Caco-2 (cell line): ENCODE results near the gene GRP. TPM values are rescaled to one million over a fixed set of nuclear protein-coding genes. Genes with fewer than 3 reads are reported as not detected.

ENCODE experiments used
- BruUV-seq: library from RNA; stranded (reverse); fragments of 400-500 nt; replicated peaks from 2 replicates; lab custom pipeline; 2021; lab: Mats Ljungman, UMichigan
- CTCF ChIA-PET: fragments of 300-600 bp; sonication (Branson Sonifier 250); formaldehyde crosslinking; loops from one replicate; lab custom pipeline; 2022; ENCODE audit warnings: antibody characterized with exemption; lab: Charles Lee
- POLR2A ChIA-PET: fragments of 300-600 bp; sonication (Branson Sonifier 250); formaldehyde crosslinking; loops from one replicate; lab custom pipeline; 2022; ENCODE audit warnings: antibody characterized with exemption; lab: Charles Lee
- DNase-seq, 2 experiments: peaks; one replicate each; pipeline versions ENCODE4 v3.0.0 to v3.0.0-alpha.2; 2020 to 2022
- H3K27me3 ChIP-seq: replicated peaks from 2 replicates; pipeline ENCODE4 v1.6.0; 2011; ENCODE audit warnings: low read length; ENCODE audit not compliant: control insufficient read depth, insufficient read depth
- H3K36me3 ChIP-seq: 2 replicates; pipeline ENCODE4 v1.5.1; 2011; ENCODE audit warnings: low read length; ENCODE audit not compliant: control insufficient read depth, insufficient read depth
- H3K4me1 ChIP-seq: fragments of 250-450 bp; sonication (Bioruptor Pico); 2 replicates; pipeline ENCODE4 v1.5.1; 2020; ENCODE audit warnings: mild to moderate bottlenecking
- H3K4me3 ChIP-seq: 2 replicates; pipeline ENCODE4 v1.5.1; 2011; ENCODE audit warnings: low read depth, mild to moderate bottlenecking, control low read depth, low read length
- H3K9me3 ChIP-seq: fragments of 250-450 bp; sonication (Bioruptor Pico); 2 replicates; pipeline ENCODE4 v1.5.1; 2020; ENCODE audit warnings: mild to moderate bottlenecking, moderate library complexity
- H3K27ac Mint-ChIP-seq: one replicate; pipeline ENCODE4 v1.8.0; 2022; ENCODE audit warnings: mixed read lengths; ENCODE audit not compliant: unreplicated experiment
- H3K27me3 Mint-ChIP-seq: one replicate; pipeline ENCODE4 v1.8.0; 2022; ENCODE audit warnings: mixed read lengths; ENCODE audit not compliant: insufficient read depth, unreplicated experiment
- H3K36me3 Mint-ChIP-seq: one replicate; pipeline ENCODE4 v1.8.0; 2022; ENCODE audit warnings: mild to moderate bottlenecking, mixed read lengths; ENCODE audit not compliant: insufficient read depth, unreplicated experiment
- H3K4me1 Mint-ChIP-seq: one replicate; pipeline ENCODE4 v1.8.0; 2022; ENCODE audit warnings: low read depth, mixed read lengths; ENCODE audit not compliant: unreplicated experiment
- H3K4me3 Mint-ChIP-seq: one replicate; pipeline ENCODE4 v1.8.0; 2022; ENCODE audit warnings: mild to moderate bottlenecking, moderate library complexity, mixed read lengths; ENCODE audit not compliant: unreplicated experiment
- H3K9me3 Mint-ChIP-seq: one replicate; pipeline ENCODE4 v1.8.0; 2022; ENCODE audit warnings: mixed read lengths; ENCODE audit not compliant: unreplicated experiment
- intact Hi-C: fragments of 100-400 bp; cut with micrococcal nuclease; formaldehyde crosslinking; loops from one replicate; pipeline ENCODE4 v1.10.0; 2022; ENCODE audit not compliant: unreplicated experiment
- total RNA-seq: library from RNA; stranded (reverse); gene quantifications from 2 replicates; pipeline ENCODE4 v1.2.3, GENCODE V29; 2022
- TF ChIP-seq, protein P1 (sequence below), 2 experiments: fragments of 200-600 bp in 1 of 2; IDR thresholded peaks; 1 replicate in 1 of 2; 2 replicates in 1 of 2; pipeline versions ENCODE4 v1.5.1 to v1.8.0; 2011 to 2022; ENCODE audit warnings: antibody characterized with exemption in 1 of 2, control low read depth in 1 of 2, inconsistent platforms in 1 of 2, low read depth in 1 of 2, low read length in 1 of 2, mild to moderate bottlenecking in 1 of 2, moderate library complexity in 1 of 2; ENCODE audit not compliant: insufficient read depth in 1 of 2, severe bottlenecking in 1 of 2, unreplicated experiment in 1 of 2

The GRP gene
- total RNA-seq, 1 experiment from 2014 or later, result not detected

DNA sequence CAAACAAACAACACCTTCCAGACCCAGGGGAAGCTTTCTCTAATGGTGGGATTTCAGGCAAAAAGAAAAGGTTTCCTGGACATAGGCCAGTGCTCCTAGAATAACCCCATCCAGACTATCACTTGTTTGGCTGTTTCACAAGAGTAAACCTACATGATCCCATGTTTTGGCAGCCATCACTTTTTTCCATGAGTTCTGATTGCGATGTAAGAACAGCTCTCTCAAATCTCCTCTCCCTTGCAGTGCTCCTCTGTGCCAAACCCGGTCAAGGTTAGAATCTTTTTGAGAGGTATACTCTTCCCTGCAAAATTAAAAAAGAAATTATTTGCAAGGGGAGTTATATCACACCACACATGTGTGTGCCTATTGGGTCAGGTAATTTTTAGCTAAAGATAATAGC lies 11.9 kb downstream of the GRP start:
- Mint-ChIP-seq H3K27me3 (peaks cover 6% of the 10 kb centered on the region), H3K27ac (no peak overlapping the region), H3K36me3 (no peaks in the 10 kb centered on the region), H3K4me1 (no peaks in the 10 kb centered on the region), H3K4me3 (no peak overlapping the region), H3K9me3 (no peaks in the 10 kb centered on the region)
- H3K36me3 ChIP-seq, result no peaks in the 10 kb centered on the region
- POLR2A ChIA-PET, result no interaction called here
- no TSS peak for BruUV-seq
- H3K9me3 ChIP-seq, result no peaks in the 10 kb centered on the region
- no peak overlapping the region for H3K4me3 ChIP-seq
- TF ChIP-seq, protein P1, sequence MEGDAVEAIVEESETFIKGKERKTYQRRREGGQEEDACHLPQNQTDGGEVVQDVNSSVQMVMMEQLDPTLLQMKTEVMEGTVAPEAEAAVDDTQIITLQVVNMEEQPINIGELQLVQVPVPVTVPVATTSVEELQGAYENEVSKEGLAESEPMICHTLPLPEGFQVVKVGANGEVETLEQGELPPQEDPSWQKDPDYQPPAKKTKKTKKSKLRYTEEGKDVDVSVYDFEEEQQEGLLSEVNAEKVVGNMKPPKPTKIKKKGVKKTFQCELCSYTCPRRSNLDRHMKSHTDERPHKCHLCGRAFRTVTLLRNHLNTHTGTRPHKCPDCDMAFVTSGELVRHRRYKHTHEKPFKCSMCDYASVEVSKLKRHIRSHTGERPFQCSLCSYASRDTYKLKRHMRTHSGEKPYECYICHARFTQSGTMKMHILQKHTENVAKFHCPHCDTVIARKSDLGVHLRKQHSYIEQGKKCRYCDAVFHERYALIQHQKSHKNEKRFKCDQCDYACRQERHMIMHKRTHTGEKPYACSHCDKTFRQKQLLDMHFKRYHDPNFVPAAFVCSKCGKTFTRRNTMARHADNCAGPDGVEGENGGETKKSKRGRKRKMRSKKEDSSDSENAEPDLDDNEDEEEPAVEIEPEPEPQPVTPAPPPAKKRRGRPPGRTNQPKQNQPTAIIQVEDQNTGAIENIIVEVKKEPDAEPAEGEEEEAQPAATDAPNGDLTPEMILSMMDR (IDR thresholded peaks at IDR 0.05; ENCODE audit: insufficient read depth in 1 of 2, low read depth in 1 of 2, low read length in 1 of 2, severe bottlenecking in 1 of 2, unreplicated experiment in 1 of 2), result no peak
- intact Hi-C loops, result no loop called here
- H3K4me1 ChIP-seq, result no peaks in the 10 kb centered on the region
- CTCF ChIA-PET, result no interaction called here
- no peaks in the 10 kb centered on the region for H3K27me3 ChIP-seq
- no peak for DNase-seq

- DNase-seq, result no peak
- intact Hi-C loops, result no loop called here
- Mint-ChIP-seq H3K36me3 (no peaks in the 10 kb centered on the region), H3K4me1 (no peaks in the 10 kb centered on the region), H3K9me3 (no peaks in the 10 kb centered on the region), H3K27ac (no peak overlapping the region), H3K4me3 (no peak overlapping the region), H3K27me3 (peaks cover 4% of the 10 kb centered on the region)
- ChIA-PET POLR2A (no interaction called here), CTCF (no interaction called here)
- Histone ChIP-seq H3K9me3 (no peaks in the 10 kb centered on the region), H3K27me3 (no peaks in the 10 kb centered on the region), H3K4me3 (no peak overlapping the region), H3K4me1 (no peaks in the 10 kb centered on the region), H3K36me3 (no peaks in the 10 kb centered on the region)
- no TSS peak for BruUV-seq
- TF ChIP-seq, protein P1 (IDR thresholded peaks at IDR 0.05; ENCODE audit: insufficient read depth in 1 of 2, low read depth in 1 of 2, low read length in 1 of 2, severe bottlenecking in 1 of 2, unreplicated experiment in 1 of 2), result no peak
Measured at GRCh38 chr18:59232309-59233016, 12.5 kb downstream of the GRP start.

- no TSS peak for BruUV-seq
- Histone ChIP-seq H3K36me3 (no peaks in the 10 kb centered on the region), H3K4me3 (no peak overlapping the region), H3K9me3 (no peaks in the 10 kb centered on the region), H3K27me3 (no peaks in the 10 kb centered on the region), H3K4me1 (no peaks in the 10 kb centered on the region)
- H3K4me1 Mint-ChIP-seq, result no peaks in the 10 kb centered on the region
- no peak overlapping the region for H3K27ac Mint-ChIP-seq
- ChIA-PET POLR2A (no interaction called here), CTCF (no interaction called here)
- H3K36me3 Mint-ChIP-seq, result no peaks in the 10 kb centered on the region
- TF ChIP-seq, protein P1 (IDR thresholded peaks at IDR 0.05; ENCODE audit: insufficient read depth in 1 of 2, low read depth in 1 of 2, low read length in 1 of 2, severe bottlenecking in 1 of 2, unreplicated experiment in 1 of 2), result no peak
- peaks cover 4% of the 10 kb centered on the region for H3K27me3 Mint-ChIP-seq
- no peak overlapping the region for H3K4me3 Mint-ChIP-seq
- no peak for DNase-seq
- no peaks in the 10 kb centered on the region for H3K9me3 Mint-ChIP-seq
- intact Hi-C loops, result no loop called here
Measured at GRCh38 chr18:59233017-59233410, 13.1 kb downstream of the GRP start.
